HepG2 (cell line): ENCODE measurements around the gene ELAVL2. TPM values are rescaled to one million over a fixed set of nuclear protein-coding genes. Genes with fewer than 3 reads are reported as not detected.

ENCODE experiments used
- ATAC-seq: fragments of 200-7000 bp; cut with Tn5 transposase; 3 replicates; pipeline ENCODE4 v1.9.1; 2020; ENCODE audit warnings: mild to moderate bottlenecking, moderate library complexity
- BruUV-seq: library from RNA; stranded (reverse); fragments of 400-500 nt; replicated peaks from 2 replicates; lab custom pipeline; 2021; lab: Mats Ljungman, UMichigan
- CTCF ChIA-PET: fragments of 300-600 bp; formaldehyde crosslinking; extraction: SDS; loops from one replicate; lab custom pipeline; 2021; ENCODE audit warnings: low total read pairs, inconsistent platforms, low intra/inter-chr PET ratio; lab: Yijun Ruan, JAX
- POLR2A ChIA-PET: fragments of 350-600 bp; sonication (Branson Sonifier 250); formaldehyde crosslinking; loops from one replicate; lab custom pipeline; 2020; ENCODE audit warnings: antibody characterized with exemption, inconsistent platforms; lab: Yijun Ruan, JAX
- DNase-seq: peaks from one replicate; pipeline ENCODE4 v3.0.0-alpha.2; 2015; ENCODE audit warnings: low spot score
- FAIRE-seq: peaks from 3 replicates; lab custom pipeline; 2011; peaks lifted over from hg19 to GRCh38; lab: Jason Lieb, UNC
- H2AFZ ChIP-seq: one replicate; pipeline ENCODE4 v1.6.1; 2011; ENCODE audit warnings: low read length, inconsistent platforms
- H3K27ac ChIP-seq: fragments of 300-600 bp; 3 replicates; pipeline ENCODE4 v1.8.0; 2011; ENCODE audit warnings: mixed run types, mild to moderate bottlenecking, mixed read lengths, low read length, inconsistent platforms; ENCODE audit not compliant: insufficient read depth; ENCODE audit errors: extremely low read length
- H3K27me3 ChIP-seq, 2 experiments: fragments of 200-600 bp in 1 of 2; 2 replicates in 1 of 2; 3 replicates in 1 of 2; pipeline versions ENCODE4 v1.6.0 to v1.8.0; 2011; ENCODE audit warnings: low read length in 2 of 2, mild to moderate bottlenecking in 2 of 2, moderate library complexity in 2 of 2, inconsistent platforms in 1 of 2; ENCODE audit not compliant: insufficient read depth in 2 of 2, control insufficient read depth in 1 of 2
- H3K36me3 ChIP-seq, 2 experiments: fragments of 200-600 bp in 1 of 2; replicated peaks in 1 of 2; 2 replicates in 1 of 2; 3 replicates in 1 of 2; pipeline versions ENCODE4 v1.5.1 to v1.8.0; 2011; ENCODE audit warnings: low read length in 2 of 2, inconsistent platforms in 1 of 2; ENCODE audit not compliant: insufficient read depth in 2 of 2, control insufficient read depth in 1 of 2
- H3K4me1 ChIP-seq: 2 replicates; pipeline ENCODE4 v1.5.1; 2012; ENCODE audit warnings: low read length, inconsistent platforms; ENCODE audit not compliant: insufficient read depth
- H3K4me2 ChIP-seq: 2 replicates; pipeline ENCODE4 v1.6.0; 2011; ENCODE audit warnings: low read depth, low read length, inconsistent platforms
- H3K4me3 ChIP-seq, 3 experiments: fragments of 200-600 bp in 1 of 3; sonication (generic), shearing (Covaris generic) in 1 of 3; replicated peaks in 1 of 3; 2 replicates each; pipeline ENCODE4 v1.5.1; 2011 to 2016; ENCODE audit warnings: low read length in 3 of 3, inconsistent platforms in 2 of 3, low read depth in 2 of 3, mild to moderate bottlenecking in 2 of 3, control low read depth in 1 of 3, mixed read lengths in 1 of 3; ENCODE audit not compliant: insufficient read depth in 1 of 3
- H3K79me2 ChIP-seq: one replicate; pipeline ENCODE4 v1.6.1; 2011; ENCODE audit warnings: low read length, inconsistent platforms; ENCODE audit not compliant: insufficient read depth
- H3K9ac ChIP-seq: 2 replicates; pipeline ENCODE4 v1.6.0; 2011; ENCODE audit warnings: mild to moderate bottlenecking, low read depth, low read length, inconsistent platforms; ENCODE audit not compliant: insufficient read depth
- H3K9me3 ChIP-seq: 2 replicates; pipeline ENCODE4 v1.5.1; 2012; ENCODE audit warnings: mild to moderate bottlenecking, low read length
- H4K20me1 ChIP-seq: 2 replicates; pipeline ENCODE4 v1.6.0; 2011; ENCODE audit warnings: inconsistent platforms, mild to moderate bottlenecking, low read length, moderate library complexity; ENCODE audit not compliant: insufficient read depth
- EHMT2 ChIP-seq: fragments of 200-600 bp; sonication (generic); IDR thresholded peaks from 2 replicates; pipeline ENCODE4 v1.7.0; 2017; ENCODE audit warnings: antibody characterized with exemption, low read depth, low read length, borderline replicate concordance
- FLYWCH1 ChIP-seq: sonication (generic); formaldehyde crosslinking; IDR thresholded peaks from 2 replicates; pipeline ENCODE4 v1.8.1; 2023; ENCODE audit warnings: mild to moderate bottlenecking, missing genetic modification reagents
- MIER2 ChIP-seq: IDR thresholded peaks from 2 replicates; pipeline ENCODE4 v1.6.1; 2016; ENCODE audit warnings: missing biosample characterization, missing genetic modification reagents
- RAD51 ChIP-seq: fragments of 450-650 bp; IDR thresholded peaks from 2 replicates; pipeline ENCODE4 v1.6.1; 2016; ENCODE audit warnings: borderline replicate concordance
- REST ChIP-seq, 2 experiments: IDR thresholded peaks; 2 replicates each; pipeline ENCODE4 v1.6.1; 2011 to 2012; ENCODE audit warnings: low read length in 2 of 2, borderline replicate concordance in 1 of 2, low read depth in 1 of 2, mild to moderate bottlenecking in 1 of 2, moderate library complexity in 1 of 2
- SATB2 ChIP-seq: sonication (generic); formaldehyde crosslinking; IDR thresholded peaks from 2 replicates; pipeline ENCODE4 v1.5.0; 2020; ENCODE audit warnings: missing genetic modification reagents
- ZBTB20 ChIP-seq: sonication (generic); formaldehyde crosslinking; IDR thresholded peaks from 2 replicates; pipeline ENCODE4 v1.8.1; 2023; ENCODE audit warnings: missing genetic modification reagents, low read depth, mild to moderate bottlenecking, borderline replicate concordance
- ZNF432 ChIP-seq: sonication (generic); formaldehyde crosslinking; IDR thresholded peaks from 2 replicates; pipeline ENCODE4 v1.5.0; 2020; ENCODE audit warnings: missing genetic modification reagents, mild to moderate bottlenecking, borderline replicate concordance
- WGBS: methylation state at CpG from one replicate; pipeline ENCODE4 v1.1.6; 2017; ENCODE audit warnings: low lambda C conversion rate; 5-methylcytosine and 5-hydroxymethylcytosine counted together
- in situ Hi-C: cut with HindIII; loops from 2 replicates; pipeline ENCODE4 v1.10.0; 2017; ENCODE audit warnings: low pct_unique_long_range_greater_than_20kb; ENCODE audit not compliant: extremely low pct_ligation_motif_present
- intact Hi-C: fragments of 100-400 bp; cut with micrococcal nuclease; formaldehyde crosslinking; loops from one replicate; pipeline ENCODE4 v1.10.0; 2022; ENCODE audit not compliant: unreplicated experiment
- polyA plus RNA-seq, 8 experiments: library from polyadenylated mRNA; depleted of rRNA in 3 of 8; stranded (reverse) in 7 of 8; unstranded in 1 of 8; fragments of >200 nt; fragmentation: Illumina TruSeq in 4 of 8; extraction: Trizol in 4 of 8; gene quantifications; 2 replicates each; pipeline versions ENCODE4 v1.2.1 to v1.2.3, GENCODE V29; 2011 to 2016; ENCODE audit warnings: low read depth in 4 of 8, missing spikeins in 1 of 8, mixed read lengths in 1 of 8; ENCODE audit not compliant: insufficient read depth in 1 of 8
- total RNA-seq, 5 experiments: library from RNA; depleted of rRNA; stranded (reverse); fragments of >200 nt; fragmentation: Illumina TruSeq; extraction: Trizol; gene quantifications; 2 replicates each; pipeline ENCODE4 v1.2.3, GENCODE V29; 2016; ENCODE audit warnings: low read depth in 1 of 5
- TF ChIP-seq, protein P1 (sequence below): sonication (generic); formaldehyde crosslinking; IDR thresholded peaks from 2 replicates; pipeline ENCODE4 v1.5.1; 2020; ENCODE audit warnings: missing genetic modification reagents, mild to moderate bottlenecking, borderline replicate concordance
- TF ChIP-seq, protein P2 (sequence below): sonication (generic); formaldehyde crosslinking; IDR thresholded peaks from 2 replicates; pipeline ENCODE4 v1.4.0; 2020; ENCODE audit warnings: missing genetic modification reagents

Gene ELAVL2
- total and polyA plus RNA-seq, 2 of the 13 experiments (the other 11 are each of a cell fraction or from before 2014, with no cell fraction given): not detected

DNA sequence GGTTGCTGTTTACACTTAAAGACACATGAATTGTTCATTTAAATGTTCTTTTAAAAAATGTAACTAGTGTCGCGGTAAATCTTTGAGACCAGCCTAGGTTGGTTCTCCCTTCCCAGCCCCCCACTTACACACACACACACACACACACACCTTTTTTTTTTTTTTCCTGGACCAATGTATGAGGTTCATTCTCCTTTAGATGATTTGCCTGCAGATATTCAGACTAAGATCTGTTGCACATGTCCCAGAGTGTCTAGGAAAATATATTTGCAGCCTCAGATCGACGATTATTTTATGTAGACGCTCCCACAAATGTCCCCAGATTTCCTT, 4.4 kb upstream of the ELAVL2 start (continued):
- TF ChIP-seq, protein P1, sequence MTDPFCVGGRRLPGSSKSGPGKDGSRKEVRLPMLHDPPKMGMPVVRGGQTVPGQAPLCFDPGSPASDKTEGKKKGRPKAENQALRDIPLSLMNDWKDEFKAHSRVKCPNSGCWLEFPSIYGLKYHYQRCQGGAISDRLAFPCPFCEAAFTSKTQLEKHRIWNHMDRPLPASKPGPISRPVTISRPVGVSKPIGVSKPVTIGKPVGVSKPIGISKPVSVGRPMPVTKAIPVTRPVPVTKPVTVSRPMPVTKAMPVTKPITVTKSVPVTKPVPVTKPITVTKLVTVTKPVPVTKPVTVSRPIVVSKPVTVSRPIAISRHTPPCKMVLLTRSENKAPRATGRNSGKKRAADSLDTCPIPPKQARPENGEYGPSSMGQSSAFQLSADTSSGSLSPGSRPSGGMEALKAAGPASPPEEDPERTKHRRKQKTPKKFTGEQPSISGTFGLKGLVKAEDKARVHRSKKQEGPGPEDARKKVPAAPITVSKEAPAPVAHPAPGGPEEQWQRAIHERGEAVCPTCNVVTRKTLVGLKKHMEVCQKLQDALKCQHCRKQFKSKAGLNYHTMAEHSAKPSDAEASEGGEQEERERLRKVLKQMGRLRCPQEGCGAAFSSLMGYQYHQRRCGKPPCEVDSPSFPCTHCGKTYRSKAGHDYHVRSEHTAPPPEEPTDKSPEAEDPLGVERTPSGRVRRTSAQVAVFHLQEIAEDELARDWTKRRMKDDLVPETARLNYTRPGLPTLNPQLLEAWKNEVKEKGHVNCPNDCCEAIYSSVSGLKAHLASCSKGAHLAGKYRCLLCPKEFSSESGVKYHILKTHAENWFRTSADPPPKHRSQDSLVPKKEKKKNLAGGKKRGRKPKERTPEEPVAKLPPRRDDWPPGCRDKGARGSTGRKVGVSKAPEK (CRISPR knock-in tag): no peak
- TF ChIP-seq FLYWCH1 (CRISPR knock-in tag) (no peak), RAD51 (no peak), ZBTB20 (no peak)

DNA sequence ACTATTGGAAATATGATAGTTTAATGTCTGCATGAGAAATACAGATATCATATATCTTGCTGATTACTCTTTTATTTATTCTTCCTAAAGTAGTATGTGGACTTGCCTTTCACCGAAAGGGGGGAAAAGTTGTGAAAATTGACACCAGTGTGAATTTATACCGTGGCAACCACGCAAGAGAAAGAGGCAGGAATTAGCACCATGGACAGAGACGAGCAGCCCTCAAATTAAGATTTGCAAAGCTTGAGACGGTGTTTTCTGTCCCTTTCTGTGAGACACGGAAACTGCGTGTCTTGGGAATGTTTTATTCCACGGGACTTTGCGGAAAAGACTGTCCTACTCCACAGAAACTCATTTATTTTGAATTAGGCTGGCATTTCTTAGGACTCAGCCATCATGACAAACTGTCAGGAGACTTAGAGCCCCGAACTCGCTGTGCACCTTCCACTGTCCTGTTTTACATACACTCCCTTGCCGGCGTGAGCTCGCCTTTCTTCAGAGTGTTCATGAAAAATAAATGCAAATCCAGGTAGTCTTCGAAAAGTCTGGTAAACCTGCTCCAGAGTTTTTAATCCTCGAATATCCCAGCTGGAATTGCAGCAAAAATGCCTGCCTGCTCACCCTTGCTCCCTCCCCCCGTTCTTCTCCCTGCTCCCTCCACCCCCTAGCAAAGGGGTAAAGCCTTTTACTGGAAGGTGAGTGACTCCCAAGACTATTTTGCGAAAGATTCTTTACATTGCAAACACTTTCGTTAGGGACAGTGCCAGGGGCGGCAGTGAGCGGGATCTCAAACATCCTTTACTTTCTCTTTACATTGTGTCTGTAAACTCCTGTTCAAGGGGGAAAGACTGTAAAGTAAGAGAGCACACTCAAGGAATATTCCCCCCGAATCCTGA, 3.8 kb upstream of the ELAVL2 start:
- in situ Hi-C loops (no loop called here), intact Hi-C loops (no loop called here)
- Histone ChIP-seq H3K9me3 (no peaks in the 10 kb centered on the region), H3K27me3 (peaks cover 0 to 2% of the 10 kb centered on the region in 2 experiments; a peak in 1 of 5 replicates), H3K4me2 (no peak overlapping the region), H3K36me3 (no peaks in the 10 kb centered on the region), H3K79me2 (no peaks in the 10 kb centered on the region), H2AFZ (no peak overlapping the region), H3K27ac (no peak overlapping the region), H3K9ac (no peak overlapping the region), H3K4me1 (no peaks in the 10 kb centered on the region), H4K20me1 (no peaks in the 10 kb centered on the region), H3K4me3 (no peak overlapping the region)
- POLR2A ChIA-PET: no interaction called here
- 2% methylated on average over 22 of the region's 22 CpGs for WGBS
- DNase-seq (peak; percentile 1), ATAC-seq (no peak), FAIRE-seq (no peak)
- TF ChIP-seq ZNF432 (no peak), EHMT2 (peak; percentile 68; the same call in 1 of the 2 replicates), MIER2 (CRISPR knock-in tag) (peak; percentile 94), SATB2 (no peak), REST (IDR thresholded peaks at IDR 0.05; ENCODE audit: borderline replicate concordance in 1 of 2, low read depth in 1 of 2, low read length in 2 of 2) (peak; percentile 65 to 95)
- TF ChIP-seq, protein P2, sequence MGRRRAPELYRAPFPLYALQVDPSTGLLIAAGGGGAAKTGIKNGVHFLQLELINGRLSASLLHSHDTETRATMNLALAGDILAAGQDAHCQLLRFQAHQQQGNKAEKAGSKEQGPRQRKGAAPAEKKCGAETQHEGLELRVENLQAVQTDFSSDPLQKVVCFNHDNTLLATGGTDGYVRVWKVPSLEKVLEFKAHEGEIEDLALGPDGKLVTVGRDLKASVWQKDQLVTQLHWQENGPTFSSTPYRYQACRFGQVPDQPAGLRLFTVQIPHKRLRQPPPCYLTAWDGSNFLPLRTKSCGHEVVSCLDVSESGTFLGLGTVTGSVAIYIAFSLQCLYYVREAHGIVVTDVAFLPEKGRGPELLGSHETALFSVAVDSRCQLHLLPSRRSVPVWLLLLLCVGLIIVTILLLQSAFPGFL (CRISPR knock-in tag): no peak
- CTCF ChIA-PET: no interaction called here
- BruUV-seq: no TSS peak
